SK-N-SH (cell line): Measurements from ENCODE around the gene S100A6. TPM values are rescaled to one million over a fixed set of nuclear protein-coding genes. Genes with fewer than 3 reads are reported as not detected.

Experiments
- CTCF ChIA-PET: fragments of 300-600, 350-600 bp; formaldehyde crosslinking; extraction: SDS; loops from one replicate; lab custom pipeline; 2021; lab: Yijun Ruan, JAX
- POLR2A ChIA-PET: fragments of 350-600 bp; sonication (Branson Sonifier 250); formaldehyde crosslinking; extraction: SDS; loops from one replicate; lab custom pipeline; 2020; ENCODE audit warnings: antibody characterized with exemption, inconsistent platforms; lab: Yijun Ruan, JAX
- DNase-seq: peaks from one replicate; pipeline ENCODE4 v3.0.0; 2012
- H2AFZ ChIP-seq: fragments of 200-600 bp; sonication (generic); 2 replicates; pipeline ENCODE4 v1.8.1; 2016; ENCODE audit warnings: antibody characterized with exemption, mild to moderate bottlenecking, low read depth
- H3F3A ChIP-seq: fragments of 200-600 bp; sonication (generic); replicated peaks from 2 replicates; pipeline ENCODE3; 2016; ENCODE audit warnings: antibody characterized with exemption, mild to moderate bottlenecking; ENCODE audit not compliant: insufficient read depth
- H3K27ac ChIP-seq, 2 experiments: fragments of 200-500 bp in 1 of 2; fragments of 200-600 bp in 1 of 2; sonication (Bioruptor generic) in 1 of 2; sonication (generic), shearing (Covaris generic) in 1 of 2; 2 replicates each; pipeline versions ENCODE4 v1.5.1 to v1.6.1; 2014 to 2016; ENCODE audit warnings: low read depth in 2 of 2, inconsistent platforms in 1 of 2, low read length in 1 of 2, mild to moderate bottlenecking in 1 of 2, mixed read lengths in 1 of 2
- H3K27me3 ChIP-seq: fragments of 200-600 bp; sonication (generic), shearing (Covaris generic); 2 replicates; pipeline ENCODE4 v1.6.1; 2016; ENCODE audit warnings: mixed run types; ENCODE audit not compliant: insufficient read depth
- H3K36me3 ChIP-seq, 2 experiments: fragments of 200-500 bp in 1 of 2; fragments of 200-600 bp in 1 of 2; sonication (Bioruptor generic) in 1 of 2; sonication (generic) in 1 of 2; replicated peaks in 1 of 2; 2 replicates each; pipeline versions ENCODE3 to v1.5.1; 2014 to 2016; ENCODE audit warnings: low read length in 1 of 2, mild to moderate bottlenecking in 1 of 2; ENCODE audit not compliant: insufficient read depth in 2 of 2, control insufficient read depth in 1 of 2
- H3K4me1 ChIP-seq, 2 experiments: fragments of 200-500 bp in 1 of 2; fragments of 200-600 bp in 1 of 2; sonication (Bioruptor generic) in 1 of 2; sonication (generic), shearing (Covaris generic) in 1 of 2; 2 replicates each; pipeline versions ENCODE4 v1.5.1 to v1.6.1; 2014 to 2016; ENCODE audit warnings: low read depth in 1 of 2, low read length in 1 of 2, mixed run types in 1 of 2; ENCODE audit not compliant: insufficient read depth in 2 of 2, control insufficient read depth in 1 of 2
- H3K4me2 ChIP-seq: fragments of 200-600 bp; sonication (generic), shearing (Covaris generic); 2 replicates; pipeline ENCODE4 v1.6.1; 2017; ENCODE audit warnings: mixed run types
- H3K4me3 ChIP-seq, 2 experiments: fragments of 200-500 bp in 1 of 2; fragments of 200-600 bp in 1 of 2; sonication (Bioruptor generic) in 1 of 2; sonication (generic), shearing (Covaris generic) in 1 of 2; 2 replicates each; pipeline versions ENCODE4 v1.5.1 to v1.8.1; 2014 to 2016; ENCODE audit warnings: low read depth in 2 of 2, inconsistent platforms in 1 of 2, low read length in 1 of 2, mild to moderate bottlenecking in 1 of 2, mixed read lengths in 1 of 2, moderate library complexity in 1 of 2
- H3K79me2 ChIP-seq: fragments of 200-600 bp; sonication (generic); 2 replicates; pipeline ENCODE4 v1.8.1; 2017; ENCODE audit warnings: mild to moderate bottlenecking; ENCODE audit not compliant: insufficient read depth
- H3K9ac ChIP-seq: fragments of 200-600 bp; sonication (generic); 2 replicates; pipeline ENCODE4 v1.6.1; 2017; ENCODE audit warnings: mixed run types
- H3K9me2 ChIP-seq: fragments of 200-600 bp; sonication (generic); 2 replicates; pipeline ENCODE4 v1.6.1; 2017; ENCODE audit warnings: mixed run types
- H3K9me3 ChIP-seq: fragments of 200-600 bp; sonication (generic); 2 replicates; pipeline ENCODE4 v1.6.1; 2017; ENCODE audit warnings: mixed run types, mild to moderate bottlenecking, moderate library complexity
- H4K20me1 ChIP-seq: fragments of 200-600 bp; sonication (generic); 2 replicates; pipeline ENCODE4 v1.6.1; 2017; ENCODE audit warnings: mild to moderate bottlenecking, mixed run types; ENCODE audit not compliant: insufficient read depth
- CTCF ChIP-seq: fragments of 200-600 bp; sonication (generic); IDR thresholded peaks from 2 replicates; pipeline ENCODE4 v1.6.1; 2017; ENCODE audit warnings: antibody characterized with exemption, mild to moderate bottlenecking, moderate library complexity
- FOXJ3 ChIP-seq: sonication (generic); formaldehyde crosslinking; IDR thresholded peaks from 2 replicates; pipeline ENCODE4 v1.5.1; 2020; ENCODE audit warnings: mild to moderate bottlenecking, missing genetic modification reagents
- IRF3 ChIP-seq: fragments of 150-350 bp; IDR thresholded peaks from 2 replicates; pipeline ENCODE4 v1.6.1; 2016; ENCODE audit warnings: mild to moderate bottlenecking, low read depth, low read length
- JUND ChIP-seq: IDR thresholded peaks from 2 replicates; pipeline ENCODE4 v1.4.0; 2012
- MAX ChIP-seq: IDR thresholded peaks from 2 replicates; pipeline ENCODE4 v1.4.0; 2012; ENCODE audit warnings: low read depth
- MEF2A ChIP-seq: IDR thresholded peaks from 2 replicates; pipeline ENCODE4 v1.4.0; 2012; ENCODE audit warnings: low read depth, borderline replicate concordance
- RAD21 ChIP-seq: IDR thresholded peaks from 2 replicates; pipeline ENCODE4 v1.6.1; 2012; ENCODE audit warnings: mild to moderate bottlenecking, low read length
- SIN3A ChIP-seq: IDR thresholded peaks from 2 replicates; pipeline ENCODE4 v1.6.1; 2012; ENCODE audit warnings: low read depth, mild to moderate bottlenecking, low read length, moderate library complexity, borderline replicate concordance
- SMC3 ChIP-seq: IDR thresholded peaks from 2 replicates; pipeline ENCODE4 v1.6.1; 2012; ENCODE audit warnings: low read depth, low read length, improper control_type of control experiment
- TAF1 ChIP-seq: IDR thresholded peaks from 2 replicates; pipeline ENCODE4 v1.6.1; 2012; ENCODE audit warnings: low read depth, mild to moderate bottlenecking, low read length, moderate library complexity, borderline replicate concordance
- TCF12 ChIP-seq: IDR thresholded peaks from 2 replicates; pipeline ENCODE4 v1.4.0; 2012
- USF1 ChIP-seq: IDR thresholded peaks from 2 replicates; pipeline ENCODE4 v1.4.0; 2012; ENCODE audit warnings: low read depth, borderline replicate concordance
- USF2 ChIP-seq: fragments of 150-350 bp; IDR thresholded peaks from 2 replicates; pipeline ENCODE4 v1.6.1; 2017; ENCODE audit warnings: antibody characterized with exemption, low read length, low read depth, borderline replicate concordance
- YY1 ChIP-seq: IDR thresholded peaks from 2 replicates; pipeline ENCODE4 v1.4.0; 2012; ENCODE audit warnings: low read depth, mild to moderate bottlenecking
- ZBTB33 ChIP-seq: IDR thresholded peaks from 2 replicates; pipeline ENCODE4 v1.4.0; 2012; ENCODE audit warnings: low read depth, borderline replicate concordance
- WGBS: methylation state at CpG from one replicate; pipeline ENCODE4 v1.1.6; 2017; ENCODE audit warnings: low lambda C conversion rate; 5-methylcytosine and 5-hydroxymethylcytosine counted together
- polyA plus RNA-seq, 3 experiments: library from polyadenylated mRNA; depleted of rRNA; stranded (reverse); fragments of >200 nt; gene quantifications; 2 replicates each; pipeline ENCODE4 v1.2.3, GENCODE V29; 2012

S100A6 gene
- polyA plus RNA-seq, 1 of the 3 experiments (the other 2 are of a cell fraction), result 895 TPM

GRCh38 chr1:153494976-153495535 is 40.7 kb downstream of the S100A6 start:
- Histone ChIP-seq H3K36me3 (no peaks in the 10 kb centered on the region), H3F3A (peaks cover 12% of the 10 kb centered on the region), H3K9ac (no peak overlapping the region), H3K27me3 (peaks cover 10% of the 10 kb centered on the region; the same call in 1 of the 2 replicates), H3K4me3 (no peak overlapping the region; a peak in 1 of 4 replicates), H3K9me2 (no peaks in the 10 kb centered on the region), H4K20me1 (no peaks in the 10 kb centered on the region), H3K9me3 (no peaks in the 10 kb centered on the region), H3K27ac (no peak overlapping the region), H3K4me2 (no peak overlapping the region), H2AFZ (no peak overlapping the region), H3K4me1 (peaks cover 0 to 5% of the 10 kb centered on the region in 2 experiments; a peak in 1 of 4 replicates), H3K79me2 (no peaks in the 10 kb centered on the region)
- 42% methylated on average over 5 of the region's 6 CpGs for WGBS
- DNase-seq, result peak; percentile 79
- CTCF ChIA-PET, result interaction anchor here (0.6 to 16.0 kb wide), 65 partner anchors 9 to 859 kb away, joined by 3 to 336 read pairs (median 4); partner anchors contain the start of genes PGLYRP4, S100A12, S100A6 and S100A8
- POLR2A ChIA-PET, result no interaction called here
- TF ChIP-seq YY1, result no peak
- peak; percentile 88 for TF ChIP-seq RAD21
- no peak for TF ChIP-seq TAF1
- TF ChIP-seq USF2, result no peak
- TF ChIP-seq ZBTB33, result no peak
- TF ChIP-seq CTCF, result peak; percentile 96
- TF ChIP-seq SMC3, result peak; percentile 85

- Histone ChIP-seq H3K4me2 (no peak overlapping the region), H3F3A (peaks cover 15% of the 10 kb centered on the region), H3K79me2 (no peaks in the 10 kb centered on the region), H3K4me3 (no peak overlapping the region), H3K4me1 (peaks cover 7 to 10% of the 10 kb centered on the region in 2 experiments; a peak in 2 of 4 replicates), H3K9me2 (no peaks in the 10 kb centered on the region), H3K36me3 (no peaks in the 10 kb centered on the region), H3K27me3 (peaks cover 10% of the 10 kb centered on the region; the same call in 1 of the 2 replicates), H3K9me3 (no peaks in the 10 kb centered on the region), H2AFZ (no peak overlapping the region), H4K20me1 (no peaks in the 10 kb centered on the region), H3K27ac (no peak overlapping the region), H3K9ac (no peak overlapping the region)
- ChIA-PET CTCF (interaction anchor here (0.8 to 16.0 kb wide), 15 partner anchors 8 to 157 kb away, joined by 3 to 336 read pairs (median 13); partner anchors contain the start of genes PGLYRP4 and S100A9), POLR2A (no interaction called here)
- TF ChIP-seq USF1 (no peak), TCF12 (no peak), MEF2A (no peak), SIN3A (no peak), RAD21 (no peak), JUND (no peak), ZBTB33 (no peak), IRF3 (no peak), FOXJ3 (no peak), MAX (no peak)
- DNase-seq, result no peak
- 87% methylated on average over 6 of the region's 6 CpGs for WGBS
Observed at GRCh38 chr1:153493343-153493960, 42.3 kb downstream of the S100A6 start.
